Sigmoid colon (tissue), 4 donors: ENCODE results near the gene ADM2.

Experiments used
- CTCF ChIP-seq, 4 experiments: fragments of 450-650 bp in 3 of 4; fragments of 200-600 bp in 1 of 4; IDR thresholded peaks; one replicate each; pipeline ENCODE4 v1.5.1; 2016 to 2019; ENCODE audit warnings: antibody characterized with exemption in 4 of 4, mild to moderate bottlenecking in 3 of 4, moderate library complexity in 2 of 4
- EP300 ChIP-seq, 4 donors: sonication (generic); formaldehyde crosslinking; IDR thresholded peaks; one replicate each; pipeline ENCODE4 v1.6.1; 2017; ENCODE audit warnings: antibody characterized with exemption in 4 of 4
- POLR2A ChIP-seq, 2 donors: fragments of 450-650 bp; IDR thresholded peaks; one replicate each; pipeline ENCODE4 v1.6.1; 2016; ENCODE audit warnings: antibody characterized with exemption in 2 of 2, mild to moderate bottlenecking in 2 of 2, moderate library complexity in 2 of 2
- POLR2AphosphoS5 ChIP-seq, 4 donors: sonication (generic); formaldehyde crosslinking; IDR thresholded peaks; one replicate each; pipeline ENCODE4 v1.6.1; 2017; ENCODE audit warnings: antibody characterized with exemption in 4 of 4

DNA sequence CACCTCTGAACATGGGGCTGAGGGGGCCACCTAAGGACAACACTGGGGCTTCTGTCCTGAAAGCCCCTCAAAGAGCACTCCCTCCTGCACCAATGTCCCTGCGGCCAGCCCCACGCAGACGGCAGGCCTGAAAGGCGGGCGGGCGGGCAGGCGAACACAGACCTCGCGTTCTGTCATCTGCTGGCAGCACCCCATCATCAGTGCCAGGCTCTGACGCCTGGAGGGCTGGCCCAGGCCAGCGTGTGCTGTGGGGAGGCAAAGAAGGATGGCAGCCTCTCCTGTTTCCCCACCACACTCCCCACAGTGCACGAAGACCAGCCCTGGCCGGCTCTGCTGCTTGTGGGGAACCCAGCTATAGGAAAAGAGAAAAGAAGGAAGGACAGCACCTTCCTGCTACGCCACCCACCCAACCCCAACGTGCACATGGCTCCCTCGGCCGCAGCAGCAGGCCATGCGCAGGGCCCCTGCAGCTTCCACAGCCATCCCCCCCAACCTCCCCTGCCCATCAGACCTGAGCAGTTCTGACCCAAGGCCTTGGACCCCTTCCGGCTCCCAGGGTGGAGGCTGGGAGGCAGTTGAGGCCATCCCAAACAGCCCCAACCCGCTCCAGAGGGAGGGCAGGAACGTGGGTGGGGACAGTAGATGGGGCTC lies 10.0 kb upstream of the ADM2 start:
- TF ChIP-seq POLR2A (IDR thresholded peaks at IDR 0.05) (no peak), CTCF (IDR thresholded peaks at IDR 0.05) (no peak), EP300 (IDR thresholded peaks at IDR 0.05) (no peak), POLR2AphosphoS5 (IDR thresholded peaks at IDR 0.05) (no peak)
